Tibial nerve (tissue), 3 donors: ENCODE data around the gene TMEM272.

Source experiments
- CTCF ChIP-seq, 5 experiments: fragments of 200-600 bp in 3 of 5; fragments of 450-650 bp in 2 of 5; sonication (generic) in 3 of 5; IDR thresholded peaks; one replicate each; pipeline ENCODE4 v1.5.1; 2016 to 2019; ENCODE audit warnings: antibody characterized with exemption in 5 of 5, mild to moderate bottlenecking in 3 of 5, moderate library complexity in 2 of 5
- POLR2A ChIP-seq, 2 donors: fragments of 450-650 bp; IDR thresholded peaks; one replicate each; pipeline ENCODE4 v1.6.1; 2017; ENCODE audit warnings: antibody characterized with exemption in 2 of 2, mild to moderate bottlenecking in 2 of 2, moderate library complexity in 2 of 2

- TF ChIP-seq CTCF (IDR thresholded peaks at IDR 0.05) = no peak
- no peak for TF ChIP-seq POLR2A (IDR thresholded peaks at IDR 0.05)
Measured at GRCh38 chr13:51881296-51881695, 36.3 kb upstream of the TMEM272 start.
